ENCODE measurements around the gene MMP17.

The MMP17 gene

GRCh38 chr12:131896080-131896810, 68.1 kb downstream of the MMP17 start (continued):
- TF ChIP-seq ZNF692 (tag by site-specific recombination; IDR thresholded peaks at IDR 0.05), result peak; percentile 73; the same call in 1 of the 2 replicates
- TF ChIP-seq ZNF549 (tag by site-specific recombination; IDR thresholded peaks at IDR 0.05), result no peak
- TF ChIP-seq ZBTB49 (tag by site-specific recombination; IDR thresholded peaks at IDR 0.05; ENCODE audit: low read depth), result no peak
- TF ChIP-seq ZNF211 (tag by site-specific recombination; IDR thresholded peaks at IDR 0.05; ENCODE audit: low read depth), result no peak
- no peak for TF ChIP-seq ZNF830 (tag by site-specific recombination; IDR thresholded peaks at IDR 0.05; ENCODE audit: low read depth)
- 0 out of 2 replicates have a peak, but pooled peaks have one; percentile 9 for TF ChIP-seq WT1 (tag by site-specific recombination; IDR thresholded peaks at IDR 0.05)
- peak; percentile 88 for TF ChIP-seq GLIS2 (tag by site-specific recombination; IDR thresholded peaks at IDR 0.05)
- TF ChIP-seq ZNF26 (tag by site-specific recombination; IDR thresholded peaks at IDR 0.05), result no peak
- peak; percentile 92 for TF ChIP-seq HIC1 (tag by site-specific recombination; IDR thresholded peaks at IDR 0.05)
- 0 out of 2 replicates have a peak, but pooled peaks have one; percentile 47 for TF ChIP-seq ZBTB10 (tag by site-specific recombination; IDR thresholded peaks at IDR 0.05)
- no peak for TF ChIP-seq ZNF394 (tag by site-specific recombination; IDR thresholded peaks at IDR 0.05; ENCODE audit: borderline replicate concordance)
- no peak for TF ChIP-seq ZNF266 (tag by site-specific recombination; IDR thresholded peaks at IDR 0.05; ENCODE audit: low read depth)
- peak; percentile 64 for TF ChIP-seq SP3 (tag by site-specific recombination; IDR thresholded peaks at IDR 0.05)
- TF ChIP-seq ZNF473 (tag by site-specific recombination; IDR thresholded peaks at IDR 0.05), result no peak
- peak; percentile 36 for TF ChIP-seq ZIC2 (tag by site-specific recombination; IDR thresholded peaks at IDR 0.05)
- peak; percentile 44; the same call in 1 of the 2 replicates for TF ChIP-seq ZBTB17 (tag by site-specific recombination; IDR thresholded peaks at IDR 0.05)
- TF ChIP-seq ZXDB (tag by site-specific recombination; IDR thresholded peaks at IDR 0.05), result peak; percentile 47; the same call in 1 of the 2 replicates
- TF ChIP-seq OVOL3 (tag by site-specific recombination; IDR thresholded peaks at IDR 0.05), result 0 out of 2 replicates have a peak, but pooled peaks have one; percentile 2
- TF ChIP-seq SALL2 (tag by site-specific recombination; IDR thresholded peaks at IDR 0.05; ENCODE audit: borderline replicate concordance), result no peak
- no peak; the same call in 1 of the 2 replicates for TF ChIP-seq ZNF785 (tag by site-specific recombination; IDR thresholded peaks at IDR 0.05)
- no peak; the same call in none of the 2 replicates for TF ChIP-seq KLF10 (tag by site-specific recombination; IDR thresholded peaks at IDR 0.05)
- TF ChIP-seq ZSCAN30 (tag by site-specific recombination; IDR thresholded peaks at IDR 0.05), result peak; percentile 56; the same call in 1 of the 2 replicates
- TF ChIP-seq ZNF629 (tag by site-specific recombination; IDR thresholded peaks at IDR 0.05), result peak; percentile 83
- TF ChIP-seq ZNF433 (tag by site-specific recombination; IDR thresholded peaks at IDR 0.05; ENCODE audit: low read depth), result no peak
- TF ChIP-seq ZNF513 (tag by site-specific recombination; IDR thresholded peaks at IDR 0.05), result no peak
- no peak for TF ChIP-seq ZNF768 (tag by site-specific recombination; IDR thresholded peaks at IDR 0.05)
